ENCODE results near the gene STX18.

GRCh38 chr4:4526401-4526800, 15.4 kb downstream of the STX18 start:
- TF ChIP-seq, protein P1, sequence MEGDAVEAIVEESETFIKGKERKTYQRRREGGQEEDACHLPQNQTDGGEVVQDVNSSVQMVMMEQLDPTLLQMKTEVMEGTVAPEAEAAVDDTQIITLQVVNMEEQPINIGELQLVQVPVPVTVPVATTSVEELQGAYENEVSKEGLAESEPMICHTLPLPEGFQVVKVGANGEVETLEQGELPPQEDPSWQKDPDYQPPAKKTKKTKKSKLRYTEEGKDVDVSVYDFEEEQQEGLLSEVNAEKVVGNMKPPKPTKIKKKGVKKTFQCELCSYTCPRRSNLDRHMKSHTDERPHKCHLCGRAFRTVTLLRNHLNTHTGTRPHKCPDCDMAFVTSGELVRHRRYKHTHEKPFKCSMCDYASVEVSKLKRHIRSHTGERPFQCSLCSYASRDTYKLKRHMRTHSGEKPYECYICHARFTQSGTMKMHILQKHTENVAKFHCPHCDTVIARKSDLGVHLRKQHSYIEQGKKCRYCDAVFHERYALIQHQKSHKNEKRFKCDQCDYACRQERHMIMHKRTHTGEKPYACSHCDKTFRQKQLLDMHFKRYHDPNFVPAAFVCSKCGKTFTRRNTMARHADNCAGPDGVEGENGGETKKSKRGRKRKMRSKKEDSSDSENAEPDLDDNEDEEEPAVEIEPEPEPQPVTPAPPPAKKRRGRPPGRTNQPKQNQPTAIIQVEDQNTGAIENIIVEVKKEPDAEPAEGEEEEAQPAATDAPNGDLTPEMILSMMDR (IDR thresholded peaks at IDR 0.05; ENCODE audit: low read length) = no peak
- TF ChIP-seq EZH2phosphoT487 (IDR thresholded peaks at IDR 0.05; ENCODE audit: low read length) = no peak
- no peak for TF ChIP-seq EZH2 (optimal IDR thresholded peaks at IDR 0.05; ENCODE audit: low read depth, low read length)
